Activated CD8-positive, alpha-beta memory T cell treated with anti-CD3 and anti-CD28 coated beads, Interleukin-2, amount 50 U/mL, for 1 hour (primary cell): ENCODE measurements around the gene UBA5.

Experiments used
- DNase-seq: peaks from one replicate; pipeline ENCODE4 v3.0.0-alpha.2; 2020; ENCODE audit errors: extremely low read depth

Gene UBA5

GRCh38 chr3:132654190-132654589 is 5.9 kb upstream of the UBA5 start:
- no peak for DNase-seq

GRCh38 chr3:132654721-132655120 is 5.4 kb upstream of the UBA5 start:
- no peak for DNase-seq

GRCh38 chr3:132655471-132655870 is 4.7 kb upstream of the UBA5 start:
- DNase-seq: no peak

- no peak for DNase-seq
Measured at GRCh38 chr3:132657869-132658747, 2.0 kb upstream of the UBA5 start.

- DNase-seq: no peak
Measured at GRCh38 chr3:132659000-132659364, 1.1 kb upstream of the UBA5 start.

- no peak for DNase-seq
Measured at GRCh38 chr3:132659365-132660051, 621 bp upstream of the UBA5 start, which contains the start of gene ACAD11. TSS of gene ACAD11 (minus strand) at chr3:132659809. CDS start at chr3:132659751, 58 bp downstream.

- DNase-seq: no peak
Measured at GRCh38 chr3:132660811-132661070, 612 bp downstream of the UBA5 start.

- no peak for DNase-seq
Measured at GRCh38 chr3:132661101-132661500, 972 bp downstream of the UBA5 start.

- DNase-seq: no peak
Measured at GRCh38 chr3:132662212-132662611, 2.1 kb downstream of the UBA5 start.

GRCh38 chr3:132665230-132665745 is 5.2 kb downstream of the UBA5 start:
- no peak for DNase-seq

GRCh38 chr3:132669256-132669777 is 9.2 kb downstream of the UBA5 start:
- no peak for DNase-seq

- DNase-seq: no peak
Measured at GRCh38 chr3:132675408-132675807, 15.3 kb downstream of the UBA5 start.

GRCh38 chr3:132679911-132680310 is 19.8 kb downstream of the UBA5 start:
- no peak for DNase-seq

- no peak for DNase-seq
Measured at GRCh38 chr3:132681421-132681820, 21.3 kb downstream of the UBA5 start.

- no peak for DNase-seq
Measured at GRCh38 chr3:132682201-132682600, 22.1 kb downstream of the UBA5 start.

- DNase-seq: no peak
Measured at GRCh38 chr3:132690040-132690439, 29.9 kb downstream of the UBA5 start.

GRCh38 chr3:132694991-132695390 is 34.9 kb downstream of the UBA5 start:
- DNase-seq: no peak

- DNase-seq: no peak
Measured at GRCh38 chr3:132695422-132695821, 35.3 kb downstream of the UBA5 start.

- DNase-seq: no peak
Measured at GRCh38 chr3:132703733-132704132, 43.6 kb downstream of the UBA5 start.

- no peak for DNase-seq
Measured at GRCh38 chr3:132709761-132710160, 49.6 kb downstream of the UBA5 start.

- no peak for DNase-seq
Measured at GRCh38 chr3:132710311-132710710, 50.2 kb downstream of the UBA5 start.

GRCh38 chr3:132713977-132714727 is 54.0 kb downstream of the UBA5 start:
- DNase-seq: no peak
